HG02885 (cell line): ENCODE measurements around the gene CMC4.
A peak's percentile ranks its signal among the peaks of the same experiment; 100 is the strongest.

ENCODE experiments used
- ATAC-seq: cut with Tn5 transposase; IDR thresholded peaks from one replicate; pipeline ENCODE4 v1.9.1; 2021; ENCODE audit warnings: mild to moderate bottlenecking; ENCODE audit not compliant: unreplicated experiment, poor library complexity

CMC4 gene, protein sequence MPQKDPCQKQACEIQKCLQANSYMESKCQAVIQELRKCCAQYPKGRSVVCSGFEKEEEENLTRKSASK

DNA sequence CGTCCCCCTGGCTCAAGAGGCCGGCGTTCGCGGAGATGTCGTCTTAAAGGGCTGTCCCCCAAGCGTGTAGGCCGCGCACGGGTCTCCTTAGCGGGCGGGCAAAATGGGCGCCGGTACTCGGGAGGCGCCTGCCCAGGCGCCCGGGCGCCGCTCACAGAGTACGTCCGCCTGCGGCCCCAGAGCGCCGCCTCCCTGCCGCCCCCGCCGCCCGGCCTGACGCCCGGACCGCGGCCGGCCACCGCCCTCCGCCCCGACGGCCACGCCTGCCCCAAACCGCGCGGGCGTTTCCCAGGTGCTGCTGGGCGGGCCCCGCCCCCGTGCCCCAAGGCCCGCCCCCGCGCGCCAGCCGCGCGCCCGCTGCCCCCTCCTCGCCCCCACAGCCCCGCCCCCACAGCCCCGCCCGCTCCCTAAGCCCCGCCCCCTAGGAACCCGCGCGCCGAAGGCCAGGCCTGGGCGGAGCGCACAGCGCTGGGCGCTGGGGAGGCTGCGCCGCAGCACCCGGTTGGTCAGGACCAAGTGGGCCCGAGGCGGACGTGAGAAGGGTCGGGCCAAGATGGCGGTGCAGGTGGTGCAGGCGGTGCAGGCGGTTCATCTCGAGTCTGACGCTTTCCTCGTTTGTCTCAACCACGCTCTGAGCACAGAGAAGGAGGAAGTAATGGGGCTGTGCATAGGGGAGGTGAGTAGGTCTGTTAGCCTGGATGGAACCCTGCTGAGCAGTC lies at the start of gene CMC4, which contains the start of the genes BRCC3 and MTCP1:
CMC4 (minus strand) TSS at position 162 of the 719 bp plus-strand sequence. CDS start 7,113 bp downstream, outside the sequence.
BRCC3 (plus strand) TSS at position 534 of the 719 bp plus-strand sequence; CDS start at position 554, 20 bp downstream.
MTCP1 (minus strand) TSS at position 162 of the 719 bp plus-strand sequence. CDS start 5,126 bp downstream, outside the sequence.
- peak; percentile 86 for ATAC-seq

DNA sequence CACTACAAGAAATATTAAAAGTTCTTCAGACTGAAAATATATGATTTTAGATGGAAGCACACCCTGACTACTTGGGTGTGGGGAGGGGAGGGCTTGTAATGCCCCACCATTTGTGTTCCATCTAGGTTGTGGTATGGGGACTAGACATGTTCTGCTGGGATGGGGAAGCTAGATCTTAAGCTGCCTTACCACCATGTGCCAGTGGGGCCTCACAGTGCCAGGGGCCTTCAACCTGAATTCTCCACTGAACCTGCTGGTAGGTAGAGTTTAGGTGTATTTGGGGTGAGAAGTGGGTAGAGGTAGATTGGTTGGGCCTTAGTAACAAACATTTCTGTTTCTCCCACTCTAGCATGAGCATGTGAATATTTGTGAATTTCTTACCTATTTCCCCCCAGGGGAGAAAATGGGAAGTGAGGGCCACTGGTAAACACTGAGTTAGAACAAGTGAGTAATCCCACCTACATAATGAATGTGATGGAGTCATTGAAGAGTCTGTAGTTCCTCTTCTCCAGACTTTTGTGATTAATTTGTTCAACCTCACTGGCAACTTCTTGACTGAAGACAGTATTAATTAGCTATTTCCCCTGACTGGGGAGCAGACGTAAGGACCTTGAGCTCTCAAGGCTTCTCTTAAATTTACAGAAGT lies 44.4 kb upstream of the CMC4 start:
- ATAC-seq = no peak

DNA sequence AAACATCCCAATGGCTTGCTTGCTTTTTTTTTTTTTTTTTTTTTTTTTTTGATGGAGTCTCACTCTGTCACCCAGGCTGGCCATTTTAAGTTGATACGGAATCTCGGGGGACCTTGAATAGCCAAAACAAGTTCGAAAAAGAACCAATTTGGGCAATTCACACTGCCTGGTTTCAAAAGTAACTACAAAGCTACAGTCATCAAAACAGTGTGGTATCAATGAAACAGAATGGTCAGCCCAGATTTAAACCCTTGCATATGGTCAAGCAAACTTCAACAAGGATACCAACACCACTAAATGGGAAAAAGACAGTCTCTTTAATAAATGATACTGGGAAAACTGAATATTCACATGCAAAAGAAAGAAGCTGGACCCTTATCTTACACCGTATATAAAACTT lies 42.2 kb upstream of the CMC4 start:
- ATAC-seq = no peak

DNA sequence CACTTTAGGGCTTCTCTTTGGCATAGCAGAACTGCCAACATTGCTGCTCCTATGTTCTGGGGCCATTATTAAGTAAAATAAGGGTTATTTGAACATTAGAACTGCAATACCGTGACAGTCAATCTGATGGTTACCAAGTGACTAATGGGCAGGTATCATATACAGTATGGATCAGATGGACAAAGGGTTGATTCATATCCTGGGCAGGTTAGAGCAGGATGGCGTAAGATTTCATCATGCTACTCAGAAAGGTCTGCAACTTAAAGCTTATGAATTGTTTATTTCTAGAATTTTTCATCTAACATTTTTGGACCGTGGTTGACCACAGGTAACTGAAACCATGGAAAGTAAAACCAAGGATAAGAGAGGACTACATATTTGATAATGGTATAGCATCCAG lies 41.2 kb upstream of the CMC4 start:
- no peak for ATAC-seq

DNA sequence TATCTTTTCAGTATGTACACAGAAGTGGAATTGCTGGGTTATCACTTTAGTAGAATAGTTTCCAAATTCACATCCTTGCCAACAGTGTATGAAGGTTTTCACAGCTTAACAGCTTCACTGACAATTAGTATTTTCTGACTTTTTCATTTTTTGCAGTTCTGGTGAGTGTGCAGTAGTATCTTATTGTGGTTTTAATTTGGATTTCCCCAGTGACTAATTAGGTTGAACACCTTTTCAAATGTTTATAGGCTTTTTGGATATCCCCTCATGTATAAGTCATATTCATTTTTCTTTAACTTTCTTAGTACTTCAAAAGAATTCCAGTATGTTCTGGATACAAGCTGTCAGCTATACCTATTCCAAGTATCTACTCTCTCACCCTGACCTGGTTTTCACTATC lies 37.5 kb upstream of the CMC4 start:
- no peak for ATAC-seq

DNA sequence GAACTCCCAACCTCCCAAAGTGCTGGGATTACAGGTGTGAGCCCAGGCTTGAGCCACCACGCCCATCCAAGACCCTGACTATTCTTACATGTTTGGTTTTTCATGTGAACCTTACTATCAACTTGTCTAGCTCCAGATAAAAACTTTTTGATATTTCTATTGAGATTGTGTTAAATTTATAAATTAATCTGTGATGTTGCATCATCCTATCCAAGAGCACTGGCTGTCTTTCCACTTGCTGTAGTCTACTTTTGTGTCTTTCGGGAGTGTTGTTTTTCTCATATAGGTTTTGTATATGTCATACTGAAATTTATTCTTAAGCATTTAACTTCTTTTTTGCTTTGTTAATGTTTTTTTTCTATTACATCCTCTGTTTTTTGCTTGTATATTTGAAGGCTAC lies 35.0 kb upstream of the CMC4 start:
- ATAC-seq = no peak

DNA sequence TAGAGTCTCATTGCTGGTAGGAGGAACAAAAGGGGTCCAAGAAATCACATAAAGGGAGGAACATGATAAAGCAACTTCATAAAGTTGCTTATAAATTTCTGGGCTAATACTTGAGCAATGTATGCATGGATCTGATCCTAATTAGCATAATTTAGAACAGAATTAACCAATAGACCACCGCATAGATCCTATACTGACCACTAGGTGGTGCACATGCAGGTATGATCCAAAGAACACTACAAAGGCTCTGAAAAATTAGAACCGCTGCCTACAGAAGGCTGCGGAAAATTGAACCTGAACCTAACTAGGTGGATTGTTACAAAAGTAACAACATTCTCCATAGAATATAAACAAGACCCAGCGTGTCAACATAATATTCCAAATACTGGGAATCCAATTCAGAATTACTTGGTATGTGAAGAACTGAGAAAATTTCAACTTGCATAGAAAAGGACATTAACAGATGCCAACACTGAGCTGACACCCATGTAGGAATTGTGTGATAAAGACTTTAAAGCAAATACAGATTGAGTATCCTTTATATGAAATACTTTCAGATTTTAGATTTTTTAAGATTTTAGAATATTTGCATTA lies 23.6 kb upstream of the CMC4 start:
- ATAC-seq = peak; percentile 57

DNA sequence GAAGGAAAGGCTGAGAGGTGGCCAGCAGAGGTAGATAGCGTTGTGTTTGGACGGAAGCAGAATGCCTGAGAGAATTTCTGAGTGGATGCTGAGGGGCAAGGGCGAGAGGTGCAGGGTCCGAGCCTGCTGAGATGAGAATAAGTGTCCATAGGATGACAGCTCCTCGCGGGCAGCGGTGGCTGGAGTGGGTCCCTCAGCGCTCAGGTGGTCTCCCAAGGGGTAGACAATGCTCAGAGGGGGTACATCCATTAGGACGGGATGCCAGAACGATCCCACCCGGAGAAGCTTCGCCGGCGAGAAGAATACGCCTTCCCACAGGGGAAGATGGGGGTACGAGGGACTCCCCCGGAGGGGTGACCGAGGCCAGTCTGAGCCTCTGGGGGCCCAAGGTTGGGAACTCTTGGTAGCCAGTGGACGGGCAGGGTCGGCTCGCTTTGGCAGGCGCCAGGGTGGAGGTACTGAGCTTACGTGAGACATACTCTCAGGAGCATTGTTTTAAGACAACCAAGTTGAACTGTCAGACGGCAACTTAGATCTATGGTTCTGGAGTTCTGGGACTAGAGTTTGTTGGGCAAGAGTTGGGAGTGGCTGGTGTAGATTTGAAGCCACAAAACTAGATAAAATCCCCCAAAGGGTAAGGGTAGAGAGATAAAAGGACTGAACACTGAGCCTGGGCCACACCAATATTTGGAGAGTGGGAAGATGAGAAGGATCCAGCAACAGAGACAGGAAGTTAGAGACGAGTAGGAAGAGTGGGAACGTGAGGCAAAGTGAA lies 16.2 kb upstream of the CMC4 start:
- ATAC-seq = no peak

DNA sequence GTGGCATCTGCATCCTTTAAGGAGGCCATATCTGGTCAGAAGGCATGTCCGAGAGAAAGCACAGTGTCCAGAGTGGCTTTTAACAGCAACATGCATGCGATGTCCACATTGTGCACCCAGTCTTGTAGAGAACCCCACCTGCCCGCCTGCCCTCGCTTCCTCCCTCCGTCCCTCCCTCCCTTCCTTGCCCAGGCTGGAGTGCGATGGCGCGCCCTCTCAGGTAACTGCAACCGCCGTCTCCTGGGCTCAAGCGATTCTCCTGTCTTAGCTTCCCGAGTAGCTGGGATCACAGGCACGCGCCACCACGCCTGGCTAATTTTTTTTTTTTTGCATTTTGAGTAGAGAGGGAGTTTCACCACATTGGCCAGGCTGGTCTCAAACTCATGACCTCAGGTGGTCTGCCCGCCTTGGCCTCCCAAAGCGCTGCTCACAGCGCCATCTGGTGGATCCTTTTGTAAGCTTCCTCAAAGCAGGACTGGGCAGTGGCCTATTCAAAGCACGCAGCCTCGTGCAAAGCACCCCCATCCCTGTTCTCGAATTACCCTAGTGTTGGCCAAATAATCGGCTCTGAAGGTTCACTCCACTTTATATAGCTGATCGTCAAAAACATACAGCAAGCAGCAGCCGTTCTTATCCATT lies 15.4 kb upstream of the CMC4 start:
- no peak for ATAC-seq

DNA sequence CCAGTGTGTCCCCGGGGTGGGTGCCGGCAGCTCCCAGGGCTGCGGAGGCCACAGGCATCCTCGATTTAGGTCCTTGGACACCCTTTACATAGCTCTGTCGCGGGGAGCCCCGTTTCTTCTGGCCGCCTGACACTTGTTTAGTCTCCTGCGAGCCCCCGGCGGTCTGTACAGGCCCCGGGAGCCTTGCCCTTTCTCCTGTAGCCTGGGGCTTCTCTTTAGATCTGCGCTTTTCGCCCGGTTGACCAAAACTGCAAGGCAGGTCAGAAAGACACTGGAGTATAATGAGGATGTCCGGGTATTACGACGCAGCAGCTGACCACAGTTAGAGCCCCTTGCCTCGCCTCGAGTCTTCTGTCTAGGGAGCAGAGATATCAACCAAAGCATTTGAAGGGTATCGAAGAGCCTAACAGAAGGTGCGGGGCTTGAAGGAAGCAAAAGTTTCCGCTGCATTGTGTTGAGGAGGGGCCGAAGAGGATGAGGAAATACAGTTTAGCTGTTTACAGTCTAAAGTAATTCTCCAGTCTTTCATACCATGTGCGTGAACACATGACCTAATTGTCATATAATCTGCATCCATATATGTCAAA lies 851 bp upstream of the CMC4 start:
- ATAC-seq = peak; percentile 10

DNA sequence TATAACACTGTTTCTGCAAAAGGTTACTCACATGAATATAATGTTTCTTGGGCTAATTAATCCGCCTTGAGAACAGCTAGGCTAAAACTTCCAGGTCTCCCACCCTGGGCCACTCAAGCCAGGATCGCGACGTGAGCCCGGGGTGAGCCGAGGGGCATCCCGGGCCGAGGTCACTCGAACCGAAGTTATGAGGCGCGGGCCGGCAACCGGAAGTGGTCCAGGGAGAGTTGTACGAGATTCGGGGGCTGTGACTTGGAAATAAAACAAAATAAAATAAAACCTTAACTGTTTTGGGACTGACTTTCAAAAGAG lies 317 bp downstream of the CMC4 start:
- ATAC-seq = peak; percentile 20

DNA sequence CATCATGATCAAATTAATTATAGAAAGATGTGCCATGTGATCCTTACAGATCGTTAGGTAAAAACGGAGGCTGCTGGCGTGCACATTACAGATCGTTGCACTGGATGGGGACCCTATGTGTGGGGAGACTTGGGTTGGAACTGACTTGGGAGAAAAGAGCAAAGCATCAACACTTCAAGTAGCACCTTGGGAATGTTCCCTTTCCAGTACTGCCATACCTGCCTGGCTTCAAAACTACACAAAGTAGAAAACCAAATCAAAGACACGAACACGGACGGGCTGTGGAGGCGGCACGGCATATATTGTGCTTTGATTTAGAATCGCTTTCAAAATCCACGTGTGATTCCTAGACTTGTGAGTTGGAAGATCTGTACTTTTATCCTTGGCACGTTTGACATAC lies 898 bp downstream of the CMC4 start:
- no peak for ATAC-seq

DNA sequence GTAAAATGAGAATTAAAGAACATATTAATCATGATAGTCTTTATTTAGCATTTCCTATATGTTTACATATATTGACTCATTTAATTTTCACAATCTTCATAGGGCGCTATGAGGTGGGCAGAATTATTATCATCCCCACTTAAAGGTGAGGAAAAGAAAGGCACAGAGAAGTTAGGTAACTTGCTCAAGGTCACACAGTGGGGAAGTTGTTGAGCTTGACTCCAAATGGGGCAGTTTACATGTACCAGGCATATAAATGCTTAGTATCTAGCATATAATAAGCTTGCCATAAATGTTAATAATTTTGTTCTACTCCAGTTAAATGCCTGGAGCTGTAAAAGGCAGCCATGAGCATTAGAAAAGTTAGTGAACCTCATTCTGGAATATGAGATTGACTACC lies 1.5 kb downstream of the CMC4 start:
- no peak for ATAC-seq

DNA sequence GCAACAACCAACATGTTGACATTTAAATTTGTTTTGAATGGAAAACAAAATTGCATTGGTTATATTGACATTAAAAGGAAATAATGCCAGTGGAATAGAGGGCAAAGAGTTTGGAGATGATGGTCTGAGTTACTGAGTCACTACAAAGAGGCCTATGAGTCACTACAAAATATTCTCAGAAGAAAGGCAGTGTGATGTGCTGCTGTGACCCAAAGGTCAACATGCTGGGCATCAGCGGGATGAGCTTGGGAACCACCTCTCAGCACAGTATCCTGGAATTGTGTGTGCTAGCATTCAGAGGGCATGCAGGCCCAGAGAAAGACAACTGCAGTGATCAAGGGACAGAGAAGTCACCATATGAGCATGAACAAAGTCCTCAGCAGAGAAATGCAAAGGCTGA lies 2.8 kb downstream of the CMC4 start:
- ATAC-seq = no peak

DNA sequence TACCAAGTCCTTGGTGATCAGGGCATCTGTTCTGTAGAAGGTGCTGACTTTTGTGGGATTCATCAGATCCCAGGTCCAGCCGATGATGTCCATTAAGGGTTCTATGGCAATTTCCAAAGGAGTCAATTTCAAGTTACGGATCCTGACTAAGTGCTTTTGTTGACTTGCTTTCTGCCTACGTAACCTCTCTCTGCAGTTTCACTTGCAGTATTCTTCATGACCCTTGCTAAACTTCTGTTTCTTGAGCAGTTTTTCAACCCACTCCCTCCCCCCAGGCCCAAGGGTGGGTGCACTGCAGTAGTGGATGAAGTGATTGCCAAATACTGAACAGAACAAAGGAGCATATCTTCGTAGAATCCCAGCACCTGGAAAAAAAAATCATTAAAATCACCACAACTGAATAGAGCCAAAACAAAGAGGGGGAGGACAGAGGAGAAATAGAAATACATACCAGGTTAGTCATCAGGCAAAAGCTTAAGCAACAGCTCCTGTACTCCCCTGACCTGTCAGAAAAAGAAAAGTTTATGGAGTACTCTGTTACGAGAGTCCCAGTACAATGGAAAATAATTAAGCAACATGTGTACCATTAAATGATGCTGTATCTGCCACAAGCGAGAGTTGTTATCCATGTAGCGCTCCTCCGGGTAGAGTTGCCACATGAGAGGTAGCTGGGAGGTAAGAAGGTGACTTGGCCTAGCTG lies 5.8 kb downstream of the CMC4 start:
- ATAC-seq = no peak

DNA sequence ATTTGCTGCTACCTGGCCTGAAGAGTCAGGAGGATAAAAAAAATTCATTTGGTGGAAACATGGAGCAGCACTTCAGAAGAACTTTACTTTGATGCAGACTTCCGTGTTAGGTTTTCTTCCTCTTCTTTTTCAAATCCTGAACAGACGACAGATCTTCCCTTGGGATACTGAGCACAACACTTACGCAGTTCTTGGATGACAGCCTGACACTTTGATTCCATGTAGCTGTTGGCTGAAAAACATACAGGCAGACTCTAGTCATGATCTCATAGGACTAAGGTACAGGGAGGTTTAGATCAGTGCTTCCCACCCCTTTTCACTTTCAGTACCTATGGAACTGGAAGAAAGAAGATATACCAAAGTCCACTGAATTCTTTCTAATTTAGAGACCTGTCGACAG lies 9.2 kb downstream of the CMC4 start:
- ATAC-seq = no peak

DNA sequence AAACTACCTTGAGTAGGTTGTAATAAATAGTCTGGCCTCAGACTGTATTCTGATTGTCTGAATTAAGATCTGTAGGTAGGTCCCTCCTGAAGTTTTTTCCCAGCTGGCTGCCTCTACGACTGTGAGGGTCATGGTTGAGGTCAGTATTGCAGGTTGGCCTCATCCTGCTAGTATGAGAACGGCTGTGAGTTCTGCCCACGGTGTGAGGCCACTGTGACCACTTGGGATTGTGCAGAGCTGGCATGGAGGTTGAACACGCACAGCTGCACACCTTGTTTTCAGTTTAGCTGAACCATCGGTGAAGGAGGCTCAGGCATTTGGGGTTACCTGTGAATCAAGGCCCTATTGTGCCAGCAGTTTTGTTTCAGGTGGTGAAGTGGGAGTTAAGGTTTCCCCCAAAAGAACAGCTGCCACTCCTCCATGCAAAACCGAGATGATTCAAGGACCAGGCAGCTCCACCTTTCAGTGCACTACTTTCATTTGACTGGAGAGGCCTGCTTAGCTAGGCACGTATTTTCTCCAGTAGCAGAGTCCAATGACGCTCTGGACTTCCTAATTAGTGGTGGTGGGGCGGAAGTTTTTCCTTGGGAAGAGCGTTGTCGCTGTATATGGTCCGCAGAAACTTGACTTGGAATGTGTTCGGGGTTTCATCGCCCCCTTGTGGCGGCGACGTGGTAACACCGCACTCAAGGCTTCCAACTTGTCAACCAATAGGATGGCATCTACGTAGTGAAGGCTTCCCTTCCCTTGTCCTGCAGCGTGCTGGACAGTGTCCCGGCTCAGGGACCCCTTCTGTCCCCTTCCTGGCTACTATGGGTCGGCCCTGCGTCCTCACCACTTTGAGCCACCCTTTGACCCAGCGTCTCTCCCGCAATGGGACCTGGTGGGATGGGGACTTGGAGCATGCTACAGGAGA lies 13.8 kb downstream of the CMC4 start:
- ATAC-seq = peak; percentile 94

DNA sequence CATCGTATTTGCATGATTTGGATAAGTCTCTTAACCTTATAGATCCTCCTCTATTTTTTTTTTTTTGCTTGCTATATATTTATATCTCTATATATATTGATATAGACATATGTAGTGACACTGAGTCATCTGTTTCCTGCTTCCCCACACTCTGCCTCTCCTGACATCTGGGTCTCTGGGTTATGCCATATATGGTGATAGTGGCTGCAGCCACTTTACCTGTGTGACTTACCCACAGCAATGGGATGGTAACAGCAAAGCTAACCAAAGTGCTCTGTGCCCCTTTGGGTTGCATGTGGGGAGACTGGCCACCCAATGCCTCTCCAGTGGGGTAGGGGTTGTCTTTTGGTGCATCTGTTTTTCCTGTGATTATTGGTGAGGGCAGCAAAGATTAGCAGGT lies 14.5 kb downstream of the CMC4 start:
- ATAC-seq = no peak
